ENCODE results near the gene FAM229B. TPM values are rescaled to one million over a fixed set of nuclear protein-coding genes. Genes with fewer than 3 reads are reported as not detected.
A peak's percentile ranks its signal among the peaks of the same experiment; 100 is the strongest.

The FAM229B gene
- total and polyA plus RNA-seq, 9 of the 15 experiments (the other 6 are each of a cell fraction or from before 2014, with no cell fraction given) = 3.3 to 17.4 (median 5.8) TPM

DNA sequence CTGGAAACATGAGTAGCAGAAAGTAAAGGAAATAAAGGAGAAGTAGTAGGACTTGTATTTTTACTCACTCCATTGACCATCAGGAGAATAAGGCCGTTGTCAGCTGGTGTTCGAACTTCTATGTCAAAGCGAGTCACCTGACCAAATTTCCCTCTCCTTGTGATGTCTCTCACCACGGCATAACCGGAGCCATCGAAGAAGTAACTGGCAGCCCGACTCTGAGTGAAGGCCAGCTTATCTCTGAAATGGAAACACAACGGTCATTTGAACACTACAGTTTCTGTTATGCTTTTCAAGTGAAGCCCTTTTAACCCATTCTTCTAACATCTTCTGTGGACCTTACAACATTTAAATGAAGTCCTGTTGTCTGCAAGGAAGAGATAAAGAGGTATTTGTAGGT, 51.7 kb downstream of the FAM229B start (continued):
- TF ChIP-seq, protein P1, sequence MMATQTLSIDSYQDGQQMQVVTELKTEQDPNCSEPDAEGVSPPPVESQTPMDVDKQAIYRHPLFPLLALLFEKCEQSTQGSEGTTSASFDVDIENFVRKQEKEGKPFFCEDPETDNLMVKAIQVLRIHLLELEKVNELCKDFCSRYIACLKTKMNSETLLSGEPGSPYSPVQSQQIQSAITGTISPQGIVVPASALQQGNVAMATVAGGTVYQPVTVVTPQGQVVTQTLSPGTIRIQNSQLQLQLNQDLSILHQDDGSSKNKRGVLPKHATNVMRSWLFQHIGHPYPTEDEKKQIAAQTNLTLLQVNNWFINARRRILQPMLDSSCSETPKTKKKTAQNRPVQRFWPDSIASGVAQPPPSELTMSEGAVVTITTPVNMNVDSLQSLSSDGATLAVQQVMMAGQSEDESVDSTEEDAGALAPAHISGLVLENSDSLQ (IDR thresholded peaks at IDR 0.05) = peak; percentile 47; the same call in 1 of the 2 replicates
- TF ChIP-seq TGIF2 (CRISPR knock-in tag; IDR thresholded peaks at IDR 0.05) (no peak), SMARCC2 (IDR thresholded peaks at IDR 0.05; ENCODE audit: low read depth) (no peak), ZNF175 (CRISPR knock-in tag; IDR thresholded peaks at IDR 0.05; ENCODE audit: low read depth) (no peak), JUND (IDR thresholded peaks at IDR 0.05; ENCODE audit: borderline replicate concordance, low read depth, low read length) (no peak), JUND (tag; IDR thresholded peaks at IDR 0.05; ENCODE audit: borderline replicate concordance, low read depth, low read length) (0 out of 3 replicates have a peak, but pooled peaks have one; percentile 39), PBX2 (CRISPR knock-in tag; IDR thresholded peaks at IDR 0.05; ENCODE audit: low read depth) (no peak), PBX2 (tag; conservative IDR thresholded peaks at IDR 0.05; ENCODE audit: low read depth) (peak; percentile 53), ZKSCAN3 (CRISPR knock-in tag; IDR thresholded peaks at IDR 0.05) (no peak), ZC3H4 (CRISPR knock-in tag; IDR thresholded peaks at IDR 0.05; ENCODE audit: borderline replicate concordance) (no peak), ARID1B (IDR thresholded peaks at IDR 0.05) (0 out of 2 replicates have a peak, but pooled peaks have one; percentile 11)
- TF ChIP-seq, protein P2, sequence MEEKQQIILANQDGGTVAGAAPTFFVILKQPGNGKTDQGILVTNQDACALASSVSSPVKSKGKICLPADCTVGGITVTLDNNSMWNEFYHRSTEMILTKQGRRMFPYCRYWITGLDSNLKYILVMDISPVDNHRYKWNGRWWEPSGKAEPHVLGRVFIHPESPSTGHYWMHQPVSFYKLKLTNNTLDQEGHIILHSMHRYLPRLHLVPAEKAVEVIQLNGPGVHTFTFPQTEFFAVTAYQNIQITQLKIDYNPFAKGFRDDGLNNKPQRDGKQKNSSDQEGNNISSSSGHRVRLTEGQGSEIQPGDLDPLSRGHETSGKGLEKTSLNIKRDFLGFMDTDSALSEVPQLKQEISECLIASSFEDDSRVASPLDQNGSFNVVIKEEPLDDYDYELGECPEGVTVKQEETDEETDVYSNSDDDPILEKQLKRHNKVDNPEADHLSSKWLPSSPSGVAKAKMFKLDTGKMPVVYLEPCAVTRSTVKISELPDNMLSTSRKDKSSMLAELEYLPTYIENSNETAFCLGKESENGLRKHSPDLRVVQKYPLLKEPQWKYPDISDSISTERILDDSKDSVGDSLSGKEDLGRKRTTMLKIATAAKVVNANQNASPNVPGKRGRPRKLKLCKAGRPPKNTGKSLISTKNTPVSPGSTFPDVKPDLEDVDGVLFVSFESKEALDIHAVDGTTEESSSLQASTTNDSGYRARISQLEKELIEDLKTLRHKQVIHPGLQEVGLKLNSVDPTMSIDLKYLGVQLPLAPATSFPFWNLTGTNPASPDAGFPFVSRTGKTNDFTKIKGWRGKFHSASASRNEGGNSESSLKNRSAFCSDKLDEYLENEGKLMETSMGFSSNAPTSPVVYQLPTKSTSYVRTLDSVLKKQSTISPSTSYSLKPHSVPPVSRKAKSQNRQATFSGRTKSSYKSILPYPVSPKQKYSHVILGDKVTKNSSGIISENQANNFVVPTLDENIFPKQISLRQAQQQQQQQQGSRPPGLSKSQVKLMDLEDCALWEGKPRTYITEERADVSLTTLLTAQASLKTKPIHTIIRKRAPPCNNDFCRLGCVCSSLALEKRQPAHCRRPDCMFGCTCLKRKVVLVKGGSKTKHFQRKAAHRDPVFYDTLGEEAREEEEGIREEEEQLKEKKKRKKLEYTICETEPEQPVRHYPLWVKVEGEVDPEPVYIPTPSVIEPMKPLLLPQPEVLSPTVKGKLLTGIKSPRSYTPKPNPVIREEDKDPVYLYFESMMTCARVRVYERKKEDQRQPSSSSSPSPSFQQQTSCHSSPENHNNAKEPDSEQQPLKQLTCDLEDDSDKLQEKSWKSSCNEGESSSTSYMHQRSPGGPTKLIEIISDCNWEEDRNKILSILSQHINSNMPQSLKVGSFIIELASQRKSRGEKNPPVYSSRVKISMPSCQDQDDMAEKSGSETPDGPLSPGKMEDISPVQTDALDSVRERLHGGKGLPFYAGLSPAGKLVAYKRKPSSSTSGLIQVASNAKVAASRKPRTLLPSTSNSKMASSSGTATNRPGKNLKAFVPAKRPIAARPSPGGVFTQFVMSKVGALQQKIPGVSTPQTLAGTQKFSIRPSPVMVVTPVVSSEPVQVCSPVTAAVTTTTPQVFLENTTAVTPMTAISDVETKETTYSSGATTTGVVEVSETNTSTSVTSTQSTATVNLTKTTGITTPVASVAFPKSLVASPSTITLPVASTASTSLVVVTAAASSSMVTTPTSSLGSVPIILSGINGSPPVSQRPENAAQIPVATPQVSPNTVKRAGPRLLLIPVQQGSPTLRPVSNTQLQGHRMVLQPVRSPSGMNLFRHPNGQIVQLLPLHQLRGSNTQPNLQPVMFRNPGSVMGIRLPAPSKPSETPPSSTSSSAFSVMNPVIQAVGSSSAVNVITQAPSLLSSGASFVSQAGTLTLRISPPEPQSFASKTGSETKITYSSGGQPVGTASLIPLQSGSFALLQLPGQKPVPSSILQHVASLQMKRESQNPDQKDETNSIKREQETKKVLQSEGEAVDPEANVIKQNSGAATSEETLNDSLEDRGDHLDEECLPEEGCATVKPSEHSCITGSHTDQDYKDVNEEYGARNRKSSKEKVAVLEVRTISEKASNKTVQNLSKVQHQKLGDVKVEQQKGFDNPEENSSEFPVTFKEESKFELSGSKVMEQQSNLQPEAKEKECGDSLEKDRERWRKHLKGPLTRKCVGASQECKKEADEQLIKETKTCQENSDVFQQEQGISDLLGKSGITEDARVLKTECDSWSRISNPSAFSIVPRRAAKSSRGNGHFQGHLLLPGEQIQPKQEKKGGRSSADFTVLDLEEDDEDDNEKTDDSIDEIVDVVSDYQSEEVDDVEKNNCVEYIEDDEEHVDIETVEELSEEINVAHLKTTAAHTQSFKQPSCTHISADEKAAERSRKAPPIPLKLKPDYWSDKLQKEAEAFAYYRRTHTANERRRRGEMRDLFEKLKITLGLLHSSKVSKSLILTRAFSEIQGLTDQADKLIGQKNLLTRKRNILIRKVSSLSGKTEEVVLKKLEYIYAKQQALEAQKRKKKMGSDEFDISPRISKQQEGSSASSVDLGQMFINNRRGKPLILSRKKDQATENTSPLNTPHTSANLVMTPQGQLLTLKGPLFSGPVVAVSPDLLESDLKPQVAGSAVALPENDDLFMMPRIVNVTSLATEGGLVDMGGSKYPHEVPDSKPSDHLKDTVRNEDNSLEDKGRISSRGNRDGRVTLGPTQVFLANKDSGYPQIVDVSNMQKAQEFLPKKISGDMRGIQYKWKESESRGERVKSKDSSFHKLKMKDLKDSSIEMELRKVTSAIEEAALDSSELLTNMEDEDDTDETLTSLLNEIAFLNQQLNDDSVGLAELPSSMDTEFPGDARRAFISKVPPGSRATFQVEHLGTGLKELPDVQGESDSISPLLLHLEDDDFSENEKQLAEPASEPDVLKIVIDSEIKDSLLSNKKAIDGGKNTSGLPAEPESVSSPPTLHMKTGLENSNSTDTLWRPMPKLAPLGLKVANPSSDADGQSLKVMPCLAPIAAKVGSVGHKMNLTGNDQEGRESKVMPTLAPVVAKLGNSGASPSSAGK (IDR thresholded peaks at IDR 0.05) = 0 out of 2 replicates have a peak, but pooled peaks have one; percentile 37
